Spleen (tissue), 7 donors: ENCODE measurements around the gene GFPT2.

Source experiments
- POLR2A ChIP-seq, 3 donors: fragments of 450-650 bp; IDR thresholded peaks; one replicate each; pipeline ENCODE4 v1.5.1; 2017; ENCODE audit warnings: antibody characterized with exemption in 3 of 3, mild to moderate bottlenecking in 1 of 3
- POLR2AphosphoS5 ChIP-seq, 3 donors: sonication (generic); formaldehyde crosslinking; IDR thresholded peaks; one replicate each; pipeline ENCODE4 v1.5.1; 2017; ENCODE audit warnings: antibody characterized with exemption in 3 of 3
- TF ChIP-seq, protein P1 (sequence below), 11 experiments: fragments of 200-600 bp in 7 of 11; fragments of 450-650 bp in 4 of 11; sonication (generic) in 4 of 11; IDR thresholded peaks in 8 of 11; conservative IDR thresholded peaks in 3 of 11; 1 replicate in 7 of 11; 2 replicates in 4 of 11; pipeline versions ENCODE4 v1.4.0 to v1.8.0; 2016 to 2021; ENCODE audit warnings: antibody characterized with exemption in 11 of 11, inconsistent platforms in 4 of 11, mild to moderate bottlenecking in 1 of 11
- donor health status: DM: no; HTN: no; CAD: no; lungs with moderate emphysema.
- donor health status: DM: no; HTN: no; CAD: no.
- donor health status: DM: no; HTN: no; CAD: no.

GRCh38 chr5:180360078-180360957 lies 7.2 kb upstream of the GFPT2 start:
- TF ChIP-seq, protein P1, sequence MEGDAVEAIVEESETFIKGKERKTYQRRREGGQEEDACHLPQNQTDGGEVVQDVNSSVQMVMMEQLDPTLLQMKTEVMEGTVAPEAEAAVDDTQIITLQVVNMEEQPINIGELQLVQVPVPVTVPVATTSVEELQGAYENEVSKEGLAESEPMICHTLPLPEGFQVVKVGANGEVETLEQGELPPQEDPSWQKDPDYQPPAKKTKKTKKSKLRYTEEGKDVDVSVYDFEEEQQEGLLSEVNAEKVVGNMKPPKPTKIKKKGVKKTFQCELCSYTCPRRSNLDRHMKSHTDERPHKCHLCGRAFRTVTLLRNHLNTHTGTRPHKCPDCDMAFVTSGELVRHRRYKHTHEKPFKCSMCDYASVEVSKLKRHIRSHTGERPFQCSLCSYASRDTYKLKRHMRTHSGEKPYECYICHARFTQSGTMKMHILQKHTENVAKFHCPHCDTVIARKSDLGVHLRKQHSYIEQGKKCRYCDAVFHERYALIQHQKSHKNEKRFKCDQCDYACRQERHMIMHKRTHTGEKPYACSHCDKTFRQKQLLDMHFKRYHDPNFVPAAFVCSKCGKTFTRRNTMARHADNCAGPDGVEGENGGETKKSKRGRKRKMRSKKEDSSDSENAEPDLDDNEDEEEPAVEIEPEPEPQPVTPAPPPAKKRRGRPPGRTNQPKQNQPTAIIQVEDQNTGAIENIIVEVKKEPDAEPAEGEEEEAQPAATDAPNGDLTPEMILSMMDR (IDR thresholded peaks at IDR 0.05 in 8 of 11, conservative IDR thresholded peaks at IDR 0.05 in 3 of 11), result no peak
- no peak for TF ChIP-seq POLR2AphosphoS5 (IDR thresholded peaks at IDR 0.05)
- TF ChIP-seq POLR2A (IDR thresholded peaks at IDR 0.05), result no peak
